ENCODE data around the gene FAM204A.

GRCh38 chr10:118339111-118339510 lies 3.0 kb downstream of the FAM204A start:
- TF ChIP-seq CTCF (IDR thresholded peaks at IDR 0.05), result no peak
- no peak for TF ChIP-seq POLR2AphosphoS5 (IDR thresholded peaks at IDR 0.05)
- TF ChIP-seq POLR2A (IDR thresholded peaks at IDR 0.05), result no peak
